RWPE1 (cell line): Measurements from ENCODE around the gene UBL3.

Source experiments
- CTCF ChIA-PET: fragments of 350-600 bp; sonication (Branson Sonifier 250); formaldehyde crosslinking; extraction: SDS; loops from one replicate; lab custom pipeline; 2021; lab: Yijun Ruan, JAX
- POLR2A ChIA-PET: fragments of 400-600 bp; formaldehyde crosslinking; extraction: SDS; loops from one replicate; lab custom pipeline; 2020; ENCODE audit warnings: antibody characterized with exemption; ENCODE audit not compliant: low non-redundant PET; lab: Yijun Ruan, JAX
- DNase-seq: peaks from one replicate; pipeline ENCODE4 v3.0.0; 2012; ENCODE audit warnings: low spot score
- H3K27ac ChIP-seq: fragments of 450-650 bp; 2 replicates; pipeline ENCODE4 v1.5.1; 2017
- TF ChIP-seq, protein P1 (sequence below): fragments of 450-650 bp; conservative IDR thresholded peaks from 2 replicates; pipeline ENCODE4 v1.5.1; 2017; ENCODE audit warnings: low read depth, mild to moderate bottlenecking

UBL3 gene

DNA sequence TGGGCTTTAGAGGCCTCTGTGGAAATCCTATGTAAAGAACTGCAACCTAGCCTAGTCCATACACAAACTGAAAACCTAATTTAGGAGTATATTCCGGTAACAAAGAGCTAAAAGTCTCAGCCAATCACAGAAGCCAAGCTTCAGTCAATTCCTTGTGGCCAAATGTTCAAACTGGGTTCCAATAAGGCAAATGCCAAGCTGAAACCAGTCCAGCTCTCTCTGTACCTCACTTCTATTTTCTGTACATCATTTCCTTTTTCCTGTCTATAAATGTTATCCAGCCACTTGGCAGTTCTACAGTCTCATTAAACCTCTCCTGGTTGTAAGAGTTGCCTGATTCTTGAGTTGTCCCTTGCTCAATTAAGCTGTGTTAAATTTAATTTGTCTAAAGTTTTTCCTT lies 31.7 kb upstream of the UBL3 start:
- H3K27ac ChIP-seq: no peak overlapping the region
- ChIA-PET CTCF (no interaction called here), POLR2A (no interaction called here)
- TF ChIP-seq, protein P1, sequence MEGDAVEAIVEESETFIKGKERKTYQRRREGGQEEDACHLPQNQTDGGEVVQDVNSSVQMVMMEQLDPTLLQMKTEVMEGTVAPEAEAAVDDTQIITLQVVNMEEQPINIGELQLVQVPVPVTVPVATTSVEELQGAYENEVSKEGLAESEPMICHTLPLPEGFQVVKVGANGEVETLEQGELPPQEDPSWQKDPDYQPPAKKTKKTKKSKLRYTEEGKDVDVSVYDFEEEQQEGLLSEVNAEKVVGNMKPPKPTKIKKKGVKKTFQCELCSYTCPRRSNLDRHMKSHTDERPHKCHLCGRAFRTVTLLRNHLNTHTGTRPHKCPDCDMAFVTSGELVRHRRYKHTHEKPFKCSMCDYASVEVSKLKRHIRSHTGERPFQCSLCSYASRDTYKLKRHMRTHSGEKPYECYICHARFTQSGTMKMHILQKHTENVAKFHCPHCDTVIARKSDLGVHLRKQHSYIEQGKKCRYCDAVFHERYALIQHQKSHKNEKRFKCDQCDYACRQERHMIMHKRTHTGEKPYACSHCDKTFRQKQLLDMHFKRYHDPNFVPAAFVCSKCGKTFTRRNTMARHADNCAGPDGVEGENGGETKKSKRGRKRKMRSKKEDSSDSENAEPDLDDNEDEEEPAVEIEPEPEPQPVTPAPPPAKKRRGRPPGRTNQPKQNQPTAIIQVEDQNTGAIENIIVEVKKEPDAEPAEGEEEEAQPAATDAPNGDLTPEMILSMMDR: no peak
- no peak for DNase-seq

DNA sequence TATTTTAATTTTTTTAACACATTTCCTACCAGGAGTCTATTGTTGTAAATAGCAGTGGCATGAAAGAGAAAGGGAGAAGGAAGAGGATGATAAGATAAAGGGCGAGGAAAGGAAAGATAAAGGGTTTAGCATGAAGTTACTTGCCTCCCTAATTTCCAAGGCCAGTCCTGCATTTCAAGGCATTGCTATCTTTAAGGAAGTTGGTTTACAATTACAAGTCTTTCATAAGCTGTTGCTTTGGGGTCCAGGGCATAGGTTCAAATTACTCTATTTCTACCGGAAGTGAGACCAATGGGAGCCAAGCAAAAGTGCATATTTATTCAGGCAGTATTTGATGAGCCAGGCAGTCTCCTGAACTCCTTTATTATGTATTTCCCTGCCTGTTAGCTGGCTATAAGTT lies 27.7 kb upstream of the UBL3 start:
- DNase-seq: no peak
- POLR2A ChIA-PET: no interaction called here
- CTCF ChIA-PET: interaction anchor here (0.6 to 1.4 kb wide), 3 partner anchors 12 to 72 kb away, joined by 3 to 4 read pairs (median 3); no protein-coding TSS in a partner anchor
- no peak overlapping the region for H3K27ac ChIP-seq
- TF ChIP-seq, protein P1: no peak

DNA sequence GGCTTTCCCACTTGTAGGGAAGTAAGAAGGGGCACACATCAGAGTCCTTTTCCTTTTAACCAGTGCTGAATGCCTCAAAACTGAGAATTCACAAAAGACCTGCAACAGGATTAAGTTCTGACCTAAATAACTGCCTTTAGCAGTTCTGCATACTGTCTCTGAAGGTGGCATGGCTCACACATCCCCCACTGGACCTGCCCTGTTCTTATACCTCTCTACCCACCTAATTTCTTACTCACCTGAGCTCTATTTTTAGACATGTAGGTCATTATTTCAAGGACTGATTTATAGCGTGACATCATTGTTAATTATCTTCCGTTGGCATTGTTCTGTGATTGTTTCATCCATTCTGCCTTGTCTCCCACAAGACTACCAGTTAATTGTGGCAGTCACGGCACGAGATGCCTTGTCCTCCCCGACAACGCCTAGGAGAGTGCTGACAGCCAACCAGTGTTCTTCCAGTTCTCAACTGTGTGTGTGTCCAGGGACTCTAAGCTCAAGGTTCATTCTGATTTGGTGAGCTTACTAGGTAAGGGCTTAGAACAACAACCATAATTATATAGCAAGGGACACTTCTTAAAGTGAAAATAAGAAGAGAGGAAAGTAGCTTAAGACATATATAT lies 27.1 kb upstream of the UBL3 start:
- POLR2A ChIA-PET: no interaction called here
- no peak for DNase-seq
- TF ChIP-seq, protein P1: no peak
- CTCF ChIA-PET: interaction anchor here (0.6 to 1.4 kb wide), 3 partner anchors 12 to 73 kb away, joined by 3 to 4 read pairs (median 3); no protein-coding TSS in a partner anchor
- H3K27ac ChIP-seq: no peak overlapping the region

DNA sequence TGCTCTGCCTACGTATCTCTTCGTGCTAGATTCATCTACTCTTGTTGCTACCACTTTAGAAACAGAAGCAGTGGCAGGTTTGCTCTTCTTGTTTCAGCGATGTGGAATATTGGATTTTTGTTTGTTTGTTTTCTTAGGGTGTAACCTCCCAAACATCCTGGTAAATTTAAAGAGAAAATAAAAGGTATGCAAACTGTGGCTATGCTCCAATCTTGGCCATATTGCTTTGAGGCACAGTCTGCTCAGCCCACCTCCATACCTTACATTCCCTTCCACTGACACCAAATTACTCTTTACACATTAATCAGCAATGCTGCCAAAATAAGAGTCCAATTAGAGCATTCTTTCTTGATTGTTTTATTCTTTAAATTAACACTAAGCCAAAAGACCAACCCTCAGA lies 25.2 kb upstream of the UBL3 start:
- ChIA-PET POLR2A (no interaction called here), CTCF (no interaction called here)
- TF ChIP-seq, protein P1: no peak
- H3K27ac ChIP-seq: no peak overlapping the region
- DNase-seq: no peak

DNA sequence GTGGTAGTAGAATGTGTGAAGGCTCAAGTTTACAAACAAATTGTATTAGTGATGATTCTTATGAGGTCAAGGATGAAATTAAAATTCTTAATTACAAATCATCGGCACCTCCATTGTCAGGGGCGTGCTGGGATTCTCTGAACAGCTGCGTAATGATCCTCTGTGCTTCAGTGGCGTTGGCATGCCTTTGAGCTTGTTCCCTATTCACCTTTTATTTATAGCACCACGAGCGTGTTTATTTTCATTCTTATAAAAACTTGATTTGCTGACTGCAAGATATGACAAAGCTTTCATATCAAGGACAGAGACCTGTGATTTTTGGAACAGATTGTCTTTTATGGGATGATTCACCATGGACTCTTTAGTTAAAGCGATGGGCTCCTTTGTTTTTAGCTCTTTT lies 18.2 kb upstream of the UBL3 start:
- ChIA-PET POLR2A (interaction anchor here (0.5 kb wide), 1 partner anchor 745 kb away, joined by 3 read pairs; no protein-coding TSS in a partner anchor), CTCF (interaction anchor here (0.6 kb wide), 3 partner anchors 99 to 1848 kb away, joined by 3 to 7 read pairs (median 3); no protein-coding TSS in a partner anchor)
- H3K27ac ChIP-seq: no peak overlapping the region
- DNase-seq: no peak
- TF ChIP-seq, protein P1: no peak

DNA sequence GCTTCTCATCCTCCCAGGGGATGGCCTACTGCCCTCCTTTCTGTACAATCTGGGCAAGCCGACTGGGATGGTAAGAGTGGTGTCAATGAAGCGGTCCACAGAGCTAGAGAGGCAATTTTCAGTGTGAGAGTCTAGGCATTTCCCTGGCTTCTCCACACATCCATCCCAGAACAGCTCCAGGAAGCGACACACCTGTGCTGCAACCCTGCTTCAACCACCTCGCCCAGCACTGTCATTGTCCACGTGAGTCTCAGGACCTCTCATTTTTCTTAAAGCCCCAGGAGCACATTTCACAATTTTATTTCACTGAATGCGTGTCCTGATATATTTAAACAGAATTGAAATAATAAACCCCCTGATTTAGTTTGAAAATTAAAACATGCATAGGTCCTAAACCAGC lies 15.5 kb upstream of the UBL3 start:
- TF ChIP-seq, protein P1: no peak
- ChIA-PET POLR2A (no interaction called here), CTCF (interaction anchor here (0.8 kb wide), 1 partner anchor 12 kb away, joined by 4 read pairs; no protein-coding TSS in a partner anchor)
- H3K27ac ChIP-seq: no peak overlapping the region
- DNase-seq: no peak
